SK-N-MC (cell line): ENCODE data around the gene MFNG.

Source experiments
- EZH2 ChIP-seq: fragments of 200-600 bp; sonication (generic); IDR thresholded peaks from one replicate; pipeline ENCODE4 v1.6.1; 2017; ENCODE audit warnings: antibody characterized with exemption
- POLR2AphosphoS5 ChIP-seq: IDR thresholded peaks from 2 replicates; pipeline ENCODE4 v1.6.1; 2012; ENCODE audit warnings: mild to moderate bottlenecking, low read depth, low read length, borderline replicate concordance

DNA sequence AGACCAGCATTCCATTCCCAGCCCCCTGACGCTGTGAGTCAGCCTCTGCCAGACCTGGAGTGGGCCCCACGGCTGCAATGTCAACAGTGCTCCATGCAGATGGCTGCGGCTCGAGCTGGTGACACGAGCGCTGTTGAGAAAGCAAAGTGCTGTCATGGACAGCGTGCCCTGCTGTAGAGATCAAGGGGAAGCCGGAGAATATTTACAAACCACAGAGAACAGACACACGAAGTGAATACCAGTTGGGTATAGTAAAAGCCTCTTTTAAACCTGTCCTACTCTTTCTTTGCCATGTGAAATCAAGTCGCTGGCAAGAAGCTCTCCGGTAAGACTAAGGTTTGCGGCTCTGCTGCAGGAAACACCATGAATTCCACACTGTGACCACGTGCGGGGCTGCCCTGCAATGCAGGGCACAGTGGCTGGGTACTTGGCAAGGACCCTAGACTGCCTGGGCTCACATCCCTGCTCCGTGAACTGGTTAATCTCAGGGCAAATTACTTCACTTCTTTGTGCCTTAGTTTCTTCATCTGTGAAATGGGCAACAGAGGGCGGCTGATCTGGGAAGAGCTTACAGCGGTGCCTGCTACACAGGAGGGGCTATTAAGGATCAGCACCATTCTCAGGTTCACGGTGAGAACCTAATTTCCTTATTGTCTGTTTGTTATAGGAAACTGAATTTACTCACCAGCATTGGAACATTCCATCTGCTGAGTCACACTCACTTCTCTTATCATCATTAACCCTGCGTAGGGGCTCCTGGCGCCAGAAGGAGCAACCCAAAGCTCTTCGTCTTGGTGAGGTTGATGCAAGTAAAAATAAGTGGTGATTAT, 31.1 kb downstream of the MFNG start:
- TF ChIP-seq POLR2AphosphoS5, result no peak
- no peak for TF ChIP-seq EZH2
